Measurements from ENCODE around the gene C1orf159. TPM values are rescaled to one million over a fixed set of nuclear protein-coding genes. Genes with fewer than 3 reads are reported as not detected.
A peak's percentile ranks its signal among the peaks of the same experiment; 100 is the strongest.

The C1orf159 gene
- total RNA-seq, 2 donors from 2014 or later, result 18.6 to 37.1 TPM

GRCh38 chr1:1092894-1093609 is 22.8 kb downstream of the C1orf159 start:
- H3K4me1 Mint-ChIP-seq (ENCODE audit: low read depth in 2 of 2), result peaks cover 0 to 3% of the 10 kb centered on the region in 2 donors

GRCh38 chr1:1092149-1092855 is 23.6 kb downstream of the C1orf159 start:
- Mint-ChIP-seq H3K27me3 (no peaks in the 10 kb centered on the region), H3K4me1 (ENCODE audit: low read depth in 2 of 2) (peaks cover 0 to 3% of the 10 kb centered on the region in 2 donors), H3K9me3 (no peaks in the 10 kb centered on the region), H3K36me3 (no peaks in the 10 kb centered on the region), H3K4me3 (no peak overlapping the region), H3K27ac (no peak overlapping the region)
- DNase-seq (ENCODE audit: low spot score) (no peak), ATAC-seq (no peak)

More at GRCh38 chr1:1092894-1093609, 22.8 kb downstream of the C1orf159 start:
- DNase-seq (ENCODE audit: low spot score), result no peak
- Mint-ChIP-seq H3K27me3 (no peaks in the 10 kb centered on the region), H3K36me3 (no peaks in the 10 kb centered on the region), H3K9me3 (no peaks in the 10 kb centered on the region), H3K27ac (no peak overlapping the region), H3K4me3 (no peak overlapping the region)
- no peak for ATAC-seq

- Mint-ChIP-seq H3K27ac (no peak overlapping the region), H3K4me3 (no peak overlapping the region), H3K36me3 (no peaks in the 10 kb centered on the region), H3K27me3 (no peaks in the 10 kb centered on the region), H3K4me1 (ENCODE audit: low read depth in 2 of 2) (peaks cover 0 to 3% of the 10 kb centered on the region in 2 donors), H3K9me3 (no peaks in the 10 kb centered on the region)
- DNase-seq (ENCODE audit: low spot score), result no peak
- peak in 1 of 2 donors; percentile 62 for ATAC-seq
These were observed 24.3 kb downstream of the C1orf159 start for GRCh38 chr1:1091344-1092148.

- no peak overlapping the region for H3K27ac Mint-ChIP-seq
- no peaks in the 10 kb centered on the region for H3K36me3 Mint-ChIP-seq
- no peak overlapping the region for H3K4me3 Mint-ChIP-seq
- H3K27me3 Mint-ChIP-seq, result no peaks in the 10 kb centered on the region
- no peak for DNase-seq (ENCODE audit: low spot score)
- H3K4me1 Mint-ChIP-seq (ENCODE audit: low read depth in 2 of 2), result peaks cover 0 to 3% of the 10 kb centered on the region in 2 donors
- no peak for ATAC-seq
- H3K9me3 Mint-ChIP-seq, result no peaks in the 10 kb centered on the region
These were observed 25.2 kb downstream of the C1orf159 start for GRCh38 chr1:1090424-1091343.

GRCh38 chr1:1089731-1090423 is 26.0 kb downstream of the C1orf159 start:
- H3K4me1 Mint-ChIP-seq (ENCODE audit: low read depth in 2 of 2), result peaks cover 0 to 3% of the 10 kb centered on the region in 2 donors
- ATAC-seq (no peak), DNase-seq (ENCODE audit: low spot score) (no peak)
- H3K27me3 Mint-ChIP-seq, result no peaks in the 10 kb centered on the region
- H3K36me3 Mint-ChIP-seq, result no peaks in the 10 kb centered on the region
- no peaks in the 10 kb centered on the region for H3K9me3 Mint-ChIP-seq
- H3K4me3 Mint-ChIP-seq, result no peak overlapping the region
- no peak overlapping the region for H3K27ac Mint-ChIP-seq

GRCh38 chr1:1088801-1089680 is 26.8 kb downstream of the C1orf159 start:
- Mint-ChIP-seq H3K36me3 (no peaks in the 10 kb centered on the region), H3K27me3 (no peaks in the 10 kb centered on the region), H3K4me3 (no peak overlapping the region), H3K27ac (no peak overlapping the region), H3K4me1 (ENCODE audit: low read depth in 2 of 2) (peaks cover 0 to 3% of the 10 kb centered on the region in 2 donors), H3K9me3 (no peaks in the 10 kb centered on the region)
- DNase-seq (ENCODE audit: low spot score) (no peak), ATAC-seq (no peak)

- Mint-ChIP-seq H3K4me1 (ENCODE audit: low read depth in 2 of 2) (peaks cover 0 to 3% of the 10 kb centered on the region in 2 donors), H3K27ac (no peak overlapping the region), H3K36me3 (no peaks in the 10 kb centered on the region), H3K4me3 (no peak overlapping the region), H3K27me3 (no peaks in the 10 kb centered on the region), H3K9me3 (no peaks in the 10 kb centered on the region)
- ATAC-seq, result no peak
- no peak for DNase-seq (ENCODE audit: low spot score)
These were observed 27.7 kb downstream of the C1orf159 start for GRCh38 chr1:1088029-1088800.

- Mint-ChIP-seq H3K27ac (no peak overlapping the region), H3K9me3 (no peaks in the 10 kb centered on the region), H3K27me3 (no peaks in the 10 kb centered on the region)
These were observed 28.4 kb downstream of the C1orf159 start for GRCh38 chr1:1087351-1088028.

GRCh38 chr1:1086911-1087341 is 29.0 kb downstream of the C1orf159 start:
- H3K36me3 Mint-ChIP-seq, result no peaks in the 10 kb centered on the region
- H3K27ac Mint-ChIP-seq, result no peak overlapping the region
- no peaks in the 10 kb centered on the region for H3K27me3 Mint-ChIP-seq
- peaks cover 0 to 2% of the 10 kb centered on the region in 2 donors for H3K4me1 Mint-ChIP-seq (ENCODE audit: low read depth in 2 of 2)
- no peak for ATAC-seq
- no peak for DNase-seq (ENCODE audit: low spot score)
- H3K4me3 Mint-ChIP-seq, result no peak overlapping the region
- no peaks in the 10 kb centered on the region for H3K9me3 Mint-ChIP-seq

More at GRCh38 chr1:1087351-1088028, 28.4 kb downstream of the C1orf159 start:
- DNase-seq (ENCODE audit: low spot score) (no peak), ATAC-seq (no peak)
- Mint-ChIP-seq H3K36me3 (no peaks in the 10 kb centered on the region), H3K4me1 (ENCODE audit: low read depth in 2 of 2) (peaks cover 0 to 2% of the 10 kb centered on the region in 2 donors), H3K4me3 (no peak overlapping the region)

- Mint-ChIP-seq H3K4me3 (no peak overlapping the region), H3K27ac (no peak overlapping the region), H3K9me3 (no peaks in the 10 kb centered on the region), H3K4me1 (ENCODE audit: low read depth in 2 of 2) (peaks cover 0 to 2% of the 10 kb centered on the region in 2 donors), H3K36me3 (no peaks in the 10 kb centered on the region), H3K27me3 (no peaks in the 10 kb centered on the region)
- no peak for ATAC-seq
- DNase-seq (ENCODE audit: low spot score), result no peak
These were observed 29.7 kb downstream of the C1orf159 start for GRCh38 chr1:1085911-1086841.

All from natural killer cell treated with Interleukin-12 subunit alpha and Interleukin-12 subunit beta and Interleukin-15 and Interleukin-18, amount 100 ng/mL, for 72 hours (primary cell).